Pancreas (tissue), 10 donors: ENCODE results near the gene C3orf18. TPM values are rescaled to one million over a fixed set of nuclear protein-coding genes. Genes with fewer than 3 reads are reported as not detected.

Source experiments
- ATAC-seq, 4 donors: fragments of 200-7000 bp; cut with Tn5 transposase; one replicate each; pipeline versions ENCODE4 v1.8.0 to v1.9.1; 2020; ENCODE audit warnings: mild to moderate bottlenecking in 4 of 4, moderate library complexity in 4 of 4
- DNase-seq, 6 donors: peaks; one replicate each; pipeline ENCODE4 v3.0.0-alpha.2; 2020
- FAIRE-seq: peaks from 2 replicates; lab custom pipeline; 2012; peaks lifted over from hg19 to GRCh38; lab: Jason Lieb, UNC
- H3K27ac ChIP-seq, 4 donors: fragments of 200-600 bp; sonication (generic); 1 replicate in 3 of 4; 2 replicates in 1 of 4; pipeline versions ENCODE4 v1.5.0 to v1.8.0; 2020
- H3K27me3 ChIP-seq, 4 donors: fragments of 200-600 bp; one replicate each; pipeline ENCODE4 v1.8.0; 2021
- H3K36me3 ChIP-seq, 3 donors: fragments of 200-600 bp; sonication (generic) in 1 of 3; one replicate each; pipeline versions ENCODE4 v1.5.0 to v1.8.0; 2020 to 2021
- H3K4me1 ChIP-seq, 3 donors: fragments of 200-600 bp; one replicate each; pipeline ENCODE4 v1.8.0; 2021
- H3K4me3 ChIP-seq, 4 donors: fragments of 200-600 bp; sonication (generic) in 2 of 4; one replicate each; pipeline versions ENCODE4 v1.5.0 to v1.8.0; 2020 to 2021
- H3K9me3 ChIP-seq, 4 donors: fragments of 200-600 bp; one replicate each; pipeline ENCODE4 v1.8.0; 2021
- WGBS, 2 donors: extraction: QIAGEN DNeasy Blood & Tissue Kit; methylation state at CpG; one replicate each; pipeline ENCODE4 v1.1.7; 2013; 5-methylcytosine and 5-hydroxymethylcytosine counted together
- intact Hi-C, 3 donors: fragments of 100-400 bp; cut with DNase I; formaldehyde crosslinking; loops; one replicate each; pipeline versions ENCODE4 v1.11.1 to v1.14.2; 2022
- polyA plus RNA-seq, 2 donors: library from polyadenylated mRNA; stranded (reverse); fragments of 200-250 nt; gene quantifications; one replicate each; pipeline ENCODE4 v1.2.3, GENCODE V29; 2013
- total RNA-seq, 6 donors: library from RNA; stranded (reverse); fragmentation: NEBNext Ultra II Directional in 4 of 6; extraction: Animal tissue kit (Norgen Biotek cat#: 25700) in 4 of 6; gene quantifications; one replicate each; pipeline versions ENCODE4 v1.2.1 to v1.2.4, GENCODE V29; 2021 to 2023
- TF ChIP-seq, protein P1 (sequence below), 4 donors: fragments of 200-600 bp; sonication (generic) in 3 of 4; IDR thresholded peaks; one replicate each; pipeline versions ENCODE4 v1.5.0 to v1.8.0; 2021; ENCODE audit warnings: antibody characterized with exemption in 4 of 4
- donor health status: healthy with polysubstance abuse.
- donor health status: DM: no; HTN: no; CAD: no; lungs with moderate emphysema.
- donor health status: DM: no; HTN: no; CAD: no.
- donor health status: control.
- donor health status: control.
- donor health status: Bipolar disorder and iron deficiency.
- donor health status: DM: yes; HTN: yes; CAD: no.
- donor health status: DM: no; HTN: no; CAD: no.
- donor health status: DM: no; HTN: no; CAD: no.
- donor health status: DM: yes; HTN: yes; CAD: no.

Gene C3orf18
- total and polyA plus RNA-seq, 8 donors = 3.2 to 8.9 (median 5.0) TPM

DNA sequence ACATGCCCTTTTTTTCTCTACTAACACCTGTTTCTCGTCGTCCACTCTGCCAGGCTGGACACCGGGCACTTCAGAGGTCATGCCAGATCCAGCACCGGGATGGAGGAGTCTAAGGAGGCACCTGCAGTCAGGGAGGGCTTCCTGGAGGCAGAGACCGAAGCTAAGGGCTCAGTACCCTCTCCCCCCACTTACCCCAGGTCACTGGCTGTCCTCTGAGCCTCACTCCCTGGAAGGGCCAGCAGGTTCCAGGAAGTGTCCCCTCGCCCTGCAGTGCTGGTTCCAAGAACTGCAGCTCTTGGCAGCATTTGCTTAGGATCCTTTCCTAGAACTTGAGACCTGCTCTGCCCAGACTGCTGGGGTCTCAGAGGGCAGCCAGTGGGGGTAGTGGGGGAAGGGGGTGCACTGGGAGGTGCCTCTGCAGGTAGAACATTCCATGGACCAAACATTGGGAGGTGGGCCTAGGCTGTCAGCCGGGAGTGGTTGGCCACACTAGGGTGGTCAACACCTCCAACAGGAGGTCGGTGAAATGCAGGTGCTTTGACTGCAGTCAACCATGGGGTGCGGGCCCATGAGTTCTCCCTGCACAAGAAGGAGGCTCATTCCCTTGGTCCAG lies 32.7 kb upstream of the C3orf18 start:
- H3K4me1 ChIP-seq = peaks cover 54 to 60% (median 59%) of the 10 kb centered on the region in 3 donors
- TF ChIP-seq, protein P1, sequence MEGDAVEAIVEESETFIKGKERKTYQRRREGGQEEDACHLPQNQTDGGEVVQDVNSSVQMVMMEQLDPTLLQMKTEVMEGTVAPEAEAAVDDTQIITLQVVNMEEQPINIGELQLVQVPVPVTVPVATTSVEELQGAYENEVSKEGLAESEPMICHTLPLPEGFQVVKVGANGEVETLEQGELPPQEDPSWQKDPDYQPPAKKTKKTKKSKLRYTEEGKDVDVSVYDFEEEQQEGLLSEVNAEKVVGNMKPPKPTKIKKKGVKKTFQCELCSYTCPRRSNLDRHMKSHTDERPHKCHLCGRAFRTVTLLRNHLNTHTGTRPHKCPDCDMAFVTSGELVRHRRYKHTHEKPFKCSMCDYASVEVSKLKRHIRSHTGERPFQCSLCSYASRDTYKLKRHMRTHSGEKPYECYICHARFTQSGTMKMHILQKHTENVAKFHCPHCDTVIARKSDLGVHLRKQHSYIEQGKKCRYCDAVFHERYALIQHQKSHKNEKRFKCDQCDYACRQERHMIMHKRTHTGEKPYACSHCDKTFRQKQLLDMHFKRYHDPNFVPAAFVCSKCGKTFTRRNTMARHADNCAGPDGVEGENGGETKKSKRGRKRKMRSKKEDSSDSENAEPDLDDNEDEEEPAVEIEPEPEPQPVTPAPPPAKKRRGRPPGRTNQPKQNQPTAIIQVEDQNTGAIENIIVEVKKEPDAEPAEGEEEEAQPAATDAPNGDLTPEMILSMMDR (IDR thresholded peaks at IDR 0.05) = no peak
- H3K9me3 ChIP-seq = no peaks in the 10 kb centered on the region
- ATAC-seq = peak in 1 of 4 donors; percentile 4
- no peak for FAIRE-seq
- peak in 4 of 6 donors; percentile 57 to 69 (median 61) for DNase-seq
- H3K4me3 ChIP-seq = no peak overlapping the region
- 31 to 33% methylated on average over 9 of the region's 9 CpGs for WGBS, 2 donors
- intact Hi-C loops = no loop called here
- no peaks in the 10 kb centered on the region for H3K27me3 ChIP-seq
- no peaks in the 10 kb centered on the region for H3K36me3 ChIP-seq
- H3K27ac ChIP-seq = peak overlapping the region; percentile 97 to 99 (median 98)

DNA sequence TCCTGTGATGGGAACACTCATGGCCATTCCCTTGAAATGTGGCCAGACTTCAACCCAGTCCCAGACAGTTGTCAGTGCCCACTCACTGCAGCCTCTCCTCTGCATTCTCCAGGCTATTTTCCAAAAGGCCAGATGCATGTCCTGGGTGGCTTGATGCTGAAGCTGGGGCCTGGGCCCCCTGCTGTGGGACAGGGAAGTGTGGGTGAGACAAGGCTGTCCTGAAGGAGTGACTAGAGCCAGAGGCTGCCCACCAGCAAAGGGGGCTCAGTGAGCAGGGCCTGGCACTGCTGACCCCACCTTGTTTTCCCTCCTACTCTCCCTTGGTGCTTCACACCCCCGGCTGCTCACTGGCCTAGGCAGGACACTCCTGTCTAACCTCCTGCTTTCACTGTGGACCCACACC lies 32.2 kb upstream of the C3orf18 start:
- FAIRE-seq = no peak
- DNase-seq = peak in 1 of 6 donors; percentile 60
- no peak overlapping the region for H3K4me3 ChIP-seq
- H3K27me3 ChIP-seq = no peaks in the 10 kb centered on the region
- intact Hi-C loops = no loop called here
- peak overlapping the region; percentile 97 to 99 (median 98) for H3K27ac ChIP-seq
- no peak for ATAC-seq
- peaks cover 51 to 55% (median 54%) of the 10 kb centered on the region in 3 donors for H3K4me1 ChIP-seq
- no peaks in the 10 kb centered on the region for H3K36me3 ChIP-seq
- TF ChIP-seq, protein P1 (IDR thresholded peaks at IDR 0.05) = no peak
- WGBS, 2 donors = 62 to 67% methylated on average over 1 of the region's 1 CpG
- H3K9me3 ChIP-seq = no peaks in the 10 kb centered on the region

DNA sequence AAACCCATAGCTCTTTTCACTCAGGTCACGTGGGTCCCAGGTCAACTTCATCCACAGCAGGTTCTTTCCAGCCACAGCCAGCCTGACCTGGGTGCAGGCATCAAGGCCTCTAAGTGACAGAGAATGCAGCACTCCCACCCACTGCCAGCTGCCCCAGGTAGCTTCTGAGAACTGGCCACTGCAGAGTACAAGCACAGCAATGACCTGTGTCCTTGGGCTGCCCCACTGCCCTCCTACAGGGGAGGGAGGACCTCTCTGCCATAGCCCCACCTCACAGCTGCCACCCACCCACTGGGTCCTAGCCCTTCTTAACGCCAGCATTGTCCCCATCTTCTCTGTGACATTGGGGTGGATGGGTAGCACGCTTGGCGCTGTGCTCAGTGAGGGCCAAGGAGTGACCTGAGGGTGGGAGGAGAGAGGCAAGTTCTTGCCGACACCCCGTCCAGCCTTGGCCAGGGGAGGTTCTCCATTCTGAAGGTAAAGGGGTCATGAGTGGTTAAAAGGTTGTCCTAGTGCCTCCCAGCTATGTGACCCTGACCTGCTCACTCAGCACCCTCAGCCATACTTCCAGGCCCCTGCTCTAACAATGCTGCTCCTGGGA lies 31.7 kb upstream of the C3orf18 start:
- H3K36me3 ChIP-seq = no peaks in the 10 kb centered on the region
- intact Hi-C loops = no loop called here
- ATAC-seq (no peak), DNase-seq (peak in 1 of 6 donors; percentile 55), FAIRE-seq (no peak)
- TF ChIP-seq, protein P1 (IDR thresholded peaks at IDR 0.05) = no peak
- H3K27me3 ChIP-seq = no peaks in the 10 kb centered on the region
- H3K9me3 ChIP-seq = no peaks in the 10 kb centered on the region
- peak overlapping the region in 3 of 4 donors; percentile 97 to 99 (median 98) for H3K27ac ChIP-seq
- no peak overlapping the region for H3K4me3 ChIP-seq
- peaks cover 46 to 50% (median 49%) of the 10 kb centered on the region in 3 donors for H3K4me1 ChIP-seq
- 77 to 83% methylated on average over 6 of the region's 6 CpGs for WGBS, 2 donors

DNA sequence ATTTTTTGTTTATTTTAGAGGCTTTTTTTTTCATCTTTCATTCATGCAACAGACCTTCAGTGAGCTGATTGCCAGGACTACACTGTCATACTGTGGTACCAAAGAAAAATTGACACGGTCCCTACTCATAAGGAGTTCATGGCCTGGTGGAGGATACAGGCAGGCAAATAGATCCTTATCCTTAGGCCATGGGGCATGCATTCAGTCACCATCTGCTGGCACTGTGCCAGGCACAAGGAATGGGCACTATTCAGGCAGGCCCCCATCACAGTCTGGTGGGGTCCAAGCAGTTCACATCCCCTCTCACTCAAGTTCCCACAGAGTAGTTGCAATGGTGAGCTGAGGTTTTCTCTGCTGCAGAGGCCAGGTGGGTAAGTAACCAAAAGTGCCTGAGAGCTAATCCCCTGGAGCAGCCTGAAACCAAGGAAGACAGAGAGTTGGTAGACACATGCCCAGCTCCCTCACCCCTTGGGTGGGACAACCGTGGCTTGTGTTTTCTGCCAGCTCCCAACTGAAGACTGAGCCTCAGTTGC lies 26.8 kb upstream of the C3orf18 start:
- Histone ChIP-seq H3K4me1 (peaks cover 5 to 12% (median 7%) of the 10 kb centered on the region in 3 donors), H3K4me3 (no peak overlapping the region), H3K36me3 (no peaks in the 10 kb centered on the region), H3K9me3 (no peaks in the 10 kb centered on the region), H3K27ac (no peak overlapping the region), H3K27me3 (no peaks in the 10 kb centered on the region)
- DNase-seq (peak in 2 of 6 donors; percentile 52 to 58), ATAC-seq (no peak), FAIRE-seq (no peak)
- TF ChIP-seq, protein P1 (IDR thresholded peaks at IDR 0.05) = no peak
- WGBS, 2 donors = 23 to 26% methylated on average over 2 of the region's 2 CpGs
- intact Hi-C loops = no loop called here
